Activated T-cell treated with anti-CD3 and anti-CD28 coated beads for 24 hours (primary cell): ENCODE results near the gene PLEKHG5.

Experiments
- DNase-seq: peaks from one replicate; pipeline ENCODE4 v3.0.0-alpha.2; 2020; ENCODE audit warnings: low read depth

PLEKHG5 gene

DNA sequence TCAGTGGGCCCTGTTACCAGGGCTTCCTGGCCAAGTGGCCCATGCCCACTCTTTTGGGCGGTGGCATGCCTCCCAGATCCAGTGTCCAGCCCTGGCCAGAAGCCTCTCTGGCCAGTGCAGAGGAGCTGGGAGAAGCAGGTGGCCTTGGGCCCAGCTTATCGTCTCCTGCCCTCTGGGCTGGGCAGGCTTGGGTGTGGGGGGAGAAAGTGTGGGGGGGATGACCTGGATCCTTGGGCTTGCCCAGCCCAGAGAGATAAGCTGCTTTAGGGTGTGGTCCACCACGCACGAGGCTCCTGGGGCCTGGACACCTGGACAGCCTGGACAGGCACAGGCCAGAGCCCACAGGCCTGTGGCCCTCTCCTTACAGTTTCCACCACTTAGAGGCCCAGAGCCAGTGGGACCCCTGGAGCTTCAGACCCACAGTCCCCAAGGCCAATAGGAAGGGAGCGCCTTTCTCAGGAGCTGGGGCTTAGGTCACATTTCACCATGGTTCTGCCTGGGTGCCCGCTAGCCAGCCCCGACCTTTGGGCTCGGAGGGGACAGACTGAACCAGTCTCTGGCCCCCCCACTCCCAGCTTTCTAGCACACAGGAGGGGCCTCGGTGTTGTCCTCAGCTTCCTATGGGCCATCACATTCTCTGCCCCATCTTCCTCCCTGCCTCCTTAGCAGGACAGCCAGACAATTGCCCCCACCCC, 65.0 kb downstream of the PLEKHG5 start:
- no peak for DNase-seq

DNA sequence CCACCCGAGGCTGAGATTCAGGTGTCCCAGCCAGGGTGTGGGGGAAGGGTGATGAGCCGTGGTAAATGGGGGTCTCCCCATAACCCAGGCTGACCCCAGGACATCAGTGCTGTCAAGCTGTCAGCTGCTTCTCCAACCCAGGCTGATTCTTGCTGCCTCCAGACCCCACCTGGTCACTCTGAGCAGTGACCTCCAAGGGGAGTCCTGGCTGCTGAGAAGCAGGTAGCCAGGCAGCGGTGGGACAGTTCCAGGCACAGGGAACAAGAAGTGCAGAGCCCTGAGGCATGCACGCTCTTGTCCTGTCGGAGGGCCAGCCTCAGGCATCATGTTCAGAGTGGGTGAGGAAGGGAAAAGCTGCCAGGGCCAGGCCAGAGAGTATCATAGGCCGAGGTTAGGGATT, 65.8 kb downstream of the PLEKHG5 start:
- DNase-seq: no peak

DNA sequence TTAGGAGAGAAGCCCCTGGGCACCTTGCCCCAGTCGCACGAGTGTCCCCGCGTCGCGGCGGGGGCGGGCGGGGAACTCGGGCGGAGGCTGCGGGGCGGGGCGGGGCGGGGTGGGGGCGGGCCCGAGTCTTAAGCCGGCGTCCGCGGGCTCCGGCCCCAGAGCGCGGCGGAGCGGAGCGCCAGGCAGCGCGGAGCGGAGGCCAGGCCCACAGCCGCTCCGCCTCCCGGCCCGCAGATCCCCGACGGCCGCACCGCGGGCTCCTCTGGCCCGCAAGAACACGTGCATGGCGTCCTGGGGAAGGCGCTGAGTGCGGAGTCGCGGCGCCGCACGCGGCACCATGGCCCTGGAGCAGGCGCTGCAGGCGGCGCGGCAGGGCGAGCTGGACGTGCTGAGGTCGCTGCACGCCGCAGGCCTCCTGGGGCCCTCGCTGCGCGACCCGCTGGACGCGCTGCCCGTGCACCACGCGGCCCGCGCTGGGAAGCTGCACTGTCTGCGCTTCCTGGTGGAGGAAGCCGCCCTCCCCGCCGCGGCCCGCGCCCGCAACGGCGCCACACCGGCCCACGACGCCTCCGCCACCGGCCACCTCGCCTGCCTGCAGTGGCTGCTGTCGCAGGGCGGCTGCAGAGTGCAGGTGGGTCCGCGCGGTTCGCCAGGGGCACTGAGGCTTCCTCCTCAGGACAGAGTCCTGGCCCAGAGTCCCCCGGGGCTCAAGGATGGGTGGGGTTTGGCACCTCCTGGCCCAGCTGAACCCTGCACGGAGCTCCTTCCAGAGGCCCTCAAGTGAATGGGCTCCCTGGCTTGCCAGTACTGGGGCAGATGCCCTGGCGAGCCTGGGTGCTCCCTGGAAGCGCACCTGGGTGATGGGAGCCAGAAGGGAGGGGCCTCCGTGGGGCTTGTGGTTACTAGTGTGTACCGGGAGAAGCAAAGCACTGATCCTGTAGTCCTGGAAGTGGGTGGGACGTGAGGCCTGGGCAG, 66.6 kb downstream of the PLEKHG5 start, which contains the start of gene ESPN:
ESPN (plus strand) TSS at position 158 of the 975 bp plus-strand sequence; CDS start at position 338, 180 bp downstream.
- DNase-seq: no peak

DNA sequence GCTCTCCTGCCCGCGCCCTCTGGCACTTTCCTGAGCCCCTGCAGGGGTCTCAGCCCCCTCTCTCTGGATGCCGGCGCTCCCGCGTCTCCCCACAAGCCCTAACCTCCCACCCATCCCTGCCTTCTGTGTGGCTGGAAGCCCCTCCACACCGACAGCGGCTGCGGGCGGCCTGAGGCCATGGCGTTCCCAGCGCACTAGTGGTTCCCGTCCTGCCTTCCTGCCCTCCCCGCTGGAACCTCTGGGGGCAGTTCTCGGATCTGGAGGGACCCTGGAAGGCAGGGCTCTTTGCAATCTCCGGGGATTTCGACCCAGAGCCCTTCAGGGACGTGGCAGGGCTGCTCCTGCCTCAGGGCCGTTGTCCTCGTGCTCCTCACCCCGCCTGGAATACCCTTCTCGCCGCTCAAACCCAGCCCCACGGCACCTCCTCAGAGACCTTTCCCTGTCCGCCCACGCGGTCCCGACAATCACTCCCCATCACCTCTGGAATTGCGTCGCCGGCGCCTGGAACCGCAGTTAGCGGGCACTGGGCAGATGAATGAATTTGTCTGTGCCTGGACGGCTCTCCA, 67.4 kb downstream of the PLEKHG5 start:
- no peak for DNase-seq

GRCh38 chr1:6423321-6423999, 68.0 kb downstream of the PLEKHG5 start:
- DNase-seq: peak; percentile 62

GRCh38 chr1:6421266-6421665, 70.2 kb downstream of the PLEKHG5 start:
- DNase-seq: no peak

- no peak for DNase-seq
Measured at GRCh38 chr1:6420454-6421042, 70.9 kb downstream of the PLEKHG5 start.

DNA sequence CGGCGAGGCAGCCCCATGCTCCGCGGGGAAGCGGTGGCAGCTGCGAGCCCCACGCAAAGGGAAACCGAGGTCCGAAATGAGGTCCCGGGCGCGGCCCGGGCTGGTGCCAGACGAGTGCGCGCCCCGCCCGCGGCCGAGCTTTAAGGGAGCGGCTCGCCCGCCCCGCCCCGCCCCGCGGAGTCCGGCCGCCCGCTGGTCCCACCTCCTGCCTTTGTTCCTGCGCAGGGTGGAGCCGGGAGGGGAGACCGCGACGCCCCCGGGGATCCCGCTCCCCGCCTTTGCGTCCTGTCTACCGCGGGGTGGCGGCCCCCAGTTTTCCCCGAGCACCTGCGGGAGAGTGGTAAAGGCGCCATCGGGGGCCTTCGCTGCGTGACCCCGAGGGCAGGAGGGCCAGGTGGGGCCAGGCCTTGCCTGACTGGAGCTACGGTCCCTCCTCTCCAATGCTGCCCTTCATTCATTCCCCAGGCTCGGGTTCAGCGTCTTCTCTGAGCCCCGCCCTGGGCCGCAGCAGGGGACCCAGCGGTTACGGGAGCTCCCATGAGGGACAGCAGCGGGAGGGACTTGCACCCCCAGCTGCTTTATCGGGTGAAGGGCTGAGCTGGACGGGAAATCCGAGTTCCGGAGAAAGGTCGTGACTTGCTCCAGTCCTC, 71.5 kb downstream of the PLEKHG5 start, which contains the start of gene HES2:
HES2 (minus strand) TSS at position 116 of the 650 bp plus-strand sequence; CDS start at position 17, 99 bp downstream.
- no peak for DNase-seq

DNA sequence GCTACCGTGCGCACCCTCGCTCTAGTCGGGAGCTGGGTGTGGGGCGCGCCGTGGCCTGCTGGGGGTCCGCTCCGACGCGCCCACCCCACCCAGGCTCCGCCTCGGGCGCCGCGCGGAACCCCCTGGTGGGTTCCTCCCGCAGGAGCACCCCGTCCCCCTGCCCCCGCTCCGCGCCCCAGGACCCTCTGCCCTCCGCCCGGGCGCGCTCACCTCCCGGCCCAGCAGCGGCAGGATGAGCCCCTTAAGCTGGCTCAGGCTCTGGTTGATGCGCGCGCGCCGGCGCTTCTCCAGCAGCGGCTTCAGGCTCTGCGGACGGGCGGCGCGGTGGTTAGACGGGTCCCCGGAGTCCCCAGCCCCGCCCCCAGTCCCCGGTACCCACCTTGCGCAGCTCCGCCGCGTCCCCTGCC, 72.1 kb downstream of the PLEKHG5 start:
- no peak for DNase-seq

DNA sequence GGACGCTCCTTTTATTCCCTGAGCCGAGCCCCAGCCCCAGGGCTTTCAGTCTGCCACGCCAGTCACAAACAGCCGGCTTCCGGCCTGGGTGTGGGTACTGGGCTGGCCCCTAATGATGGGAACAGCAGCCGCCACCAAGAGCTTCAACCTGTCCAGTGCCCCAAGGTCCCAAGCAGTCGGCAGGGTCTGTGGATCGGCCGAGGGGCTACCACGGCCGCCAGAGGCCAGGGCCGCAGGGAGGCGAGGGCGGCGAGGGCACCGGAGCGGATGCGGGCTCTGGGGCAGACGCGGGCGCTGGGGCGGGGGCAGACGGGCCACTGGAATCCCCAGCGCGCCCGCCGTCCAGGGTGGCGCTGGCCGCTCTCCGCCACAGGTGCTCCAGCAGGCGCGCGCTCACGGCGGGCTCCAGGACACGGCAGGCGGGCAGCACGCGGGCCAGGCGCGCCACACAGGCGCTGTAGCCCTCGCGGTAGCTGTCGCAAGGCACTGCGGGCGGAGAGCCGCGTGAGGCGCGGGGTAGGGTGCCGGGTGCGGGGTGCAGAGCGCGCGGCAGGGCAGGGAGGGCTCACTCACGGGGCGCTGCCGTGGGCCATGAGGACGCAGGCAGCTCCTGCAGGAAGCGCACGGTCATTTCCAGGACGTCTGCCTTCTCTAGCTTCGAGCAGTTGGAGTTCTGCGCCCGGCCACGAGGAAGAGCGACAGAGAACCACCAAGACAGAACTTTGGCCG, 72.6 kb downstream of the PLEKHG5 start:
- DNase-seq: no peak

DNA sequence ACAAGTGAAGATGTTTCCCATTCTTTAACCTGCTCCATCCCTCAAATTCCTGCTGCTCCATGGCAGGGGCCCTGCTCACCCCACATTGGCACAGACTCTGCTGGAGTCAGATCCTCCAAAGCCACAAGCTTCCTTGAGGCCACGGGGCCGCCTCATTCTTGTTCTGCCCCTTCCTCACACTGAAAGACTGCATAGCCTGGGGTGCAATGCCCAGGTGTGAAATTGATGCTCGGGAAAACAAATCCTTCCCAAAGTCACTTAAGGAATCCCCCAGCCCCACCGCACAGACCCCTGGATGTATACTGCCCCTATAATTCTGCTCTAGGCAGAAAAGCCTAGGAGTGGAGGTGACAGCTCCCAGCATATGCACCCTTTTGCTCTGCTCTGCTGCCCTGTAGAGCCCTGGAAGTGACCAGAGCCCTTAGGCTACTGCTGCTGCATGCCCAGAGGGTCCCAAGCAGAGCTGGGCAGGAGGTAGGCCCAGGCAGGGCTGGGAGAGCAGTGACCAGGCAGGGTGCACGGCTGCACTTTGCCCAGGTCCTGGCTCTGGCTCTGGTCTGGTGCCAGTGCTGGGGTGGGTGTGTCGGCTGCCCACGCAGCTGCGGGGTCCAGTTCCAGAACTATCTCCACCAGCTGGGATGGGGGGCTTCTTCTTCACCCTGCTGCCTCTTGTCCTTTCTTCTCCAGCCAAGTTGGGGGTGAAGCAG, 73.4 kb downstream of the PLEKHG5 start:
- no peak for DNase-seq
